Measurements from ENCODE around the gene UNC45A.

GRCh38 chr15:90886291-90886614 is 48.8 kb upstream of the UNC45A start:
- TF ChIP-seq POLR2AphosphoS5 (IDR thresholded peaks at IDR 0.05) (no peak), POLR2A (IDR thresholded peaks at IDR 0.05) (no peak), CTCF (IDR thresholded peaks at IDR 0.05) (no peak)

Measured in prostate gland (tissue), 2 donors.